RWPE2 (cell line): Measurements from ENCODE around the gene RESP18.

ENCODE experiments used
- ATAC-seq: fragments of 200-7000 bp; cut with Tn5 transposase; 3 replicates; pipeline ENCODE4 v1.9.1; 2021; ENCODE audit warnings: low read depth
- DNase-seq: peaks from one replicate; pipeline ENCODE4 v3.0.0-alpha.2; 2020; ENCODE audit warnings: low spot score
- H3K27ac ChIP-seq: fragments of 450-650 bp; 2 replicates; pipeline ENCODE4 v1.5.1; 2017; ENCODE audit warnings: mild to moderate bottlenecking; ENCODE audit not compliant: poor library complexity, severe bottlenecking
- H3K27me3 ChIP-seq: fragments of 250-450 bp; sonication (Bioruptor Pico); 2 replicates; pipeline ENCODE4 v1.5.1; 2021; ENCODE audit warnings: mild to moderate bottlenecking, moderate library complexity; ENCODE audit not compliant: insufficient read depth, poor library complexity, severe bottlenecking
- H3K36me3 ChIP-seq: fragments of 250-450 bp; sonication (Bioruptor Pico); 2 replicates; pipeline ENCODE4 v1.5.1; 2020; ENCODE audit warnings: low read depth, mild to moderate bottlenecking, moderate library complexity
- H3K4me1 ChIP-seq: fragments of 250-450 bp; sonication (Bioruptor Pico); 2 replicates; pipeline ENCODE4 v1.5.1; 2021; ENCODE audit warnings: mild to moderate bottlenecking, moderate library complexity; ENCODE audit not compliant: insufficient read depth, poor library complexity, severe bottlenecking
- H3K4me3 ChIP-seq: fragments of 250-450 bp; sonication (Bioruptor Pico); 2 replicates; pipeline ENCODE4 v1.5.1; 2021; ENCODE audit warnings: mild to moderate bottlenecking, moderate library complexity; ENCODE audit not compliant: severe bottlenecking
- H3K9me3 ChIP-seq: fragments of 250-450 bp; sonication (Bioruptor Pico); 2 replicates; pipeline ENCODE4 v1.5.1; 2021; ENCODE audit warnings: mild to moderate bottlenecking, moderate library complexity; ENCODE audit not compliant: severe bottlenecking
- CTCF ChIP-seq: fragments of 450-650 bp; IDR thresholded peaks from one replicate; pipeline ENCODE4 v1.5.1; 2017; ENCODE audit warnings: mild to moderate bottlenecking, moderate library complexity; ENCODE audit not compliant: poor library complexity, severe bottlenecking

Gene RESP18

DNA sequence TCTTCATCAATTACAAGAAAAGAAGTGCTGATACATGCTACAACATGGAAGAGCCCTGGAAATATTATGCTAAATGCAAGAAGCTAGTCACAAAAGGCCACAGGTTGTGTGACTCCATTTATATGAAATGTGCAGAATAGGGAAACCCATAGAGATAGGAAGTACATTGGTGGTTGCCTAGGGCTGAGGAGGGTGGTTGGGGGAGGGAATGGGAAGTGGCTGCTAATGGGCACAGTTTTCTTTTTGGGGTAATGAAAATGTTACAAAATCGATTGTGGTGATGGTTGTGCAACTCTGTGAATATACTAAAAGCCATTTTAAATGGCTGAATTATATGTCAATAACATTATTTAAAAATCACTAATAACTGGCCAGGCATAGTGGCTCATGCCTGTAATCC is 24.3 kb upstream of the RESP18 start:
- TF ChIP-seq CTCF: no peak
- no peaks in the 10 kb centered on the region for H3K4me1 ChIP-seq
- H3K4me3 ChIP-seq: no peak overlapping the region
- ATAC-seq: no peak
- H3K9me3 ChIP-seq: no peaks in the 10 kb centered on the region
- DNase-seq: no peak
- H3K36me3 ChIP-seq: no peaks in the 10 kb centered on the region
- H3K27ac ChIP-seq: no peak overlapping the region
- peaks cover 42% of the 10 kb centered on the region for H3K27me3 ChIP-seq

DNA sequence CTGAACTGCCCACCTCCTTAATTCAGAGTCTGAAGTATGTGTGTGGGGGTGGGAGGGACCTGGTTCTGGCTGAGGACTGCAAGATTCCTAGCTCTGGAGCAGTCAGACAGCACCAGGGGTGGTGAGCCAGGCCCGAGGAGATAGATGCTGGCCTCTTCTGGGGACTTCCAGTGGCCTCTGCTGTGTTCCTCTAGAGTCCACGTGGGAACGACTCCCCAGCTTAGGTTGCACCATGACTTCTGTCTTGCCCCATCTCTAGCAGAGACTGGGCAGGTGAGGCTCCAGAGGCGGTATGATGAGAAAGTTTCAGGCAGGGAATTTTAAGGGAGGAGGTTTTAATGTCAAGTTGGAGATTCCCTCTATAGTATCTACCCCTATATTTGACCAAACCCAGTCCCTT is 22.0 kb upstream of the RESP18 start:
- no peak overlapping the region for H3K27ac ChIP-seq
- H3K4me3 ChIP-seq: no peak overlapping the region
- H3K36me3 ChIP-seq: no peaks in the 10 kb centered on the region
- ATAC-seq: no peak
- no peaks in the 10 kb centered on the region for H3K4me1 ChIP-seq
- TF ChIP-seq CTCF: no peak
- DNase-seq: no peak
- H3K27me3 ChIP-seq: peaks cover 30% of the 10 kb centered on the region
- no peaks in the 10 kb centered on the region for H3K9me3 ChIP-seq

DNA sequence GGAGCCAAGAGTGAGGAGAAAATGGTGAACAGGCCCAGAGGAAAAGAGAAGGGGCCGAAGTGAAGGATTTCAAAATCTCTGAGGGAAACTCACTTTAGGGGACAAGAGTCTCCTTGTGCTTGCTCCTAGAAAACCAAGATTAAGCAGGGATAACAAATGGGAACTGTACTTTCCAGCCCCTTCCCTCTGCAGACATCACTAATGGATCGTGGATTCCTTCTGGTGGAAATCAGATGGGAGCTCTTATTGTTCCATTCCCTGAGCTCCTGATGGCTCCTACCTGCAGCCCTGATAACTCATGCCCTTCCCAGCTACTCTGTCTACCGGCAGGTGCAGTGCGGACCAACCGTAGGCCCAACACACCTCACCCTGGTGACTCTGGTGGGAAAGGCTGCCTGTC is 20.6 kb upstream of the RESP18 start:
- no peak overlapping the region for H3K4me3 ChIP-seq
- peaks cover 16% of the 10 kb centered on the region for H3K27me3 ChIP-seq
- H3K4me1 ChIP-seq: no peaks in the 10 kb centered on the region
- DNase-seq (no peak), ATAC-seq (no peak)
- no peak for TF ChIP-seq CTCF
- H3K36me3 ChIP-seq: no peaks in the 10 kb centered on the region
- no peak overlapping the region for H3K27ac ChIP-seq
- H3K9me3 ChIP-seq: no peaks in the 10 kb centered on the region

DNA sequence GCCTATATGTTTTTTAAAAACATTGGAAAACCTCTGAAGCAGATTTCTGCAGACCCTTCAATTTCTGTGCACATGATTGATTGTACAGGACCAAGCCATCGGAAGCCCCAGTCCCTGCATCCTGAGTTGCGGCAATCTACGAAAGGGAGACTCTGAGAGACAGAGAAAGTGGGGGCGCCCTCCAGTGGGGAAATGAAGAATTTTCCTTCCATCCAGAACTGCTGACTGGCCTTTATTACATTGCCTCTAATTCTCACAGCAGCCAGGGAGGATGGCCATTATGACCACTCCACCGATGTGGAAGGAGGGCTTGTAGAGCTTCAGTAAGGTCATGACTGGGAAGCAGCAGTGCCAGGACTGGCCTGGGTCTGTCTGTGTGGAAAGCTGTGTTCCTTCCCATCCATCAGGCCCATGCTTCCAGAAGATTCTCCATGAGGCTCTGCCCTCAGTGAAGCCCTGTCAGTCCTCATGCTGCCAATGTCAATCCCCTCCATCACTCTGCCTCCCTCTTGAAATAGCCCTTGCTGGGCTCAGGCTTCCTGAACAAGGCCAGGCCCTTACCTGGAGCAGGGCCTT is 20.0 kb upstream of the RESP18 start:
- Histone ChIP-seq H3K9me3 (no peaks in the 10 kb centered on the region), H3K4me3 (no peak overlapping the region), H3K27me3 (peaks cover 10% of the 10 kb centered on the region), H3K27ac (no peak overlapping the region), H3K4me1 (no peaks in the 10 kb centered on the region), H3K36me3 (no peaks in the 10 kb centered on the region)
- peak; percentile 66 for TF ChIP-seq CTCF
- ATAC-seq: peak; percentile 51; the same call in 1 of the 3 replicates
- no peak for DNase-seq

GRCh38 chr2:219350710-219351221 is 18.2 kb upstream of the RESP18 start:
- DNase-seq: no peak
- Histone ChIP-seq H3K27me3 (no peaks in the 10 kb centered on the region), H3K9me3 (no peaks in the 10 kb centered on the region), H3K27ac (no peak overlapping the region), H3K4me1 (no peaks in the 10 kb centered on the region), H3K4me3 (no peak overlapping the region), H3K36me3 (no peaks in the 10 kb centered on the region)
- TF ChIP-seq CTCF: no peak
- ATAC-seq: no peak
